ENCODE data around the gene DLGAP4.

The DLGAP4 gene

DNA sequence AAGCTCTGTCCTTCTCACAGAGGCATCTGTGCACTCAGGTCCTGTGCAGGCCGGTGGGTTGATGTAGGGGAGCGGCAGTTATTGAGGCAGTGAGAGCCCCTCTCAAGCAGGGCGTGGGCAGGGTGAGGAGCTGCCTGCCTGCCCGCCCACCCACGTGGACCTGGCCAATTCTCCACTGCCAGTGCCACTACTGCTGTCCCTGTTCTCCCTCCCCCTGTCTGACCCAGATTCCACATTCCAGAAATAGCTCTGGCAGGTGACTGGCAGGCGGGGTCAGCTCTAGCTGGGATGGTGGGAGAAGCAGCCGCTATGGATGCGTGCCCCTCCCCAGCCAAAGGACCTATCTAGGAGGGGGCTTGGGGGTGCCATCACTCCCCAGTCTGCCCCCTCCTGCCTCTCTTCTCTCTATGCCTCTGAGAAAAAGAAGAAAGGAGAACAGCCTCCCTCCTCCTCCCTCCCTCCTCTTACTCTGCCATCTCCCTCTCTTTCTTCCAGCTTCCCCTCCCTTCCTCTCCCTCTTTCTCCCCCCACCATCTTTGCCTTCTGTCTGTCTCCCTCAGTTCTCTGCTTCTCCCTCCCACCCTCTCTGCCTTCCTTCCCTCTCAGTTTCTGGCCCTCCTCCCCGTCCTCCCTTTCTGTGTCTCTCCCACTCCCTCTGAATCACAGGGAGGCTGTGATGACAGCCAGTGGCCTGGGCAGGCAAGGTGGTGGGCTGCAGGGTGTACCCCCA lies 148.7 kb downstream of the DLGAP4 start:
- intact Hi-C loops (cut with DNase I; ENCODE audit: low total_unique reads) = no loop called here
- DNase-seq = peak in 1 of 2 donors; percentile 74
- no peaks in the 10 kb centered on the region for H3K9me3 ChIP-seq
- H3K27ac ChIP-seq = peak overlapping the region; percentile 55 to 64
- no peaks in the 10 kb centered on the region for H3K27me3 ChIP-seq
- H3K36me3 ChIP-seq = no peaks in the 10 kb centered on the region
- peaks cover 0 to 16% (median 13%) of the 10 kb centered on the region in 4 donors for H3K4me1 ChIP-seq
- TF ChIP-seq CTCF (IDR thresholded peaks at IDR 0.05) = no peak
- H3K4me3 ChIP-seq = peak overlapping the region in 1 of 2 donors; percentile 11

DNA sequence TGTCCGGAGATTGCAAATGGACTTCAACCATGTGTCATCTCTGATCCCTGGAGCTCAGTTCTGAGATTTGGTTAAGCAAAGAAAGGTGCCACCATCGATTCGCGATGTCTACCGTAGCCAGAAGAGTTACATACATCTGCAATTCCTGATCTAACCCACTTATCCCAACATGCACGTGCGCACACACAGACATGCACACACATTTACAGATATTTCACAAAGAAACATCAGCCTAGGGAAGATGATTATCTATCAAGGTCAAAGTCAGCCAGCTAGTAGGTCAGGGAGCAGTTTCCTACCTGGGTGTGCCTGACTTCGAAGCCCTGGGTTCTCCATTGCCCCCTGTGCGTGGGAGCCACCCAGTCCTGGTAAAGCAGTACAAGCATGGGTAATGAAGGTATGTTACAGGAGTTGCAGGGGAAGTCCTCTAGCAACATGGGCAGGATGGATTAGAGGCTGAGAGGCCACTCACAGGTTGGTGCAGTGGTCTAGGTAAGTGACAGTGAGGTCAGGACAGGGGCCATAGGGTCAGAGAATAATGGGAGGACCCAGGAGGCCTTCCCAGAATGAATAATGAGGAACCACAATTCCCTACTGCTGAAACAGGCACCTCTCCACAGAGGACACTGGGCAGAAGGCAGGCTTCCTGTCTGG lies 150.0 kb downstream of the DLGAP4 start:
- TF ChIP-seq CTCF (IDR thresholded peaks at IDR 0.05) = no peak
- H3K36me3 ChIP-seq = no peaks in the 10 kb centered on the region
- no peak overlapping the region for H3K27ac ChIP-seq
- intact Hi-C loops (cut with DNase I; ENCODE audit: low total_unique reads) = no loop called here
- DNase-seq = no peak
- H3K27me3 ChIP-seq = no peaks in the 10 kb centered on the region
- no peaks in the 10 kb centered on the region for H3K9me3 ChIP-seq
- peaks cover 0 to 24% (median 20%) of the 10 kb centered on the region in 4 donors for H3K4me1 ChIP-seq
- H3K4me3 ChIP-seq = no peak overlapping the region

GRCh38 chr20:36460648-36461599 lies 154.8 kb downstream of the DLGAP4 start:
- intact Hi-C loops (cut with DNase I; ENCODE audit: low total_unique reads) = no loop called here
- no peaks in the 10 kb centered on the region for H3K9me3 ChIP-seq
- peak overlapping the region; percentile 99 for H3K27ac ChIP-seq
- DNase-seq = peak; percentile 91 to 96
- H3K4me1 ChIP-seq = peaks cover 5 to 48% (median 34%) of the 10 kb centered on the region in 4 donors
- no peaks in the 10 kb centered on the region for H3K36me3 ChIP-seq
- TF ChIP-seq CTCF (IDR thresholded peaks at IDR 0.05) = no peak
- H3K27me3 ChIP-seq = no peaks in the 10 kb centered on the region
- H3K4me3 ChIP-seq = peak overlapping the region; percentile 92 to 97

GRCh38 chr20:36461600-36462439 lies 155.7 kb downstream of the DLGAP4 start:
- peak overlapping the region; percentile 99 for H3K27ac ChIP-seq
- intact Hi-C loops (cut with DNase I; ENCODE audit: low total_unique reads) = loop anchor here (2.0 kb wide), 1 partner anchor 81 kb away; no protein-coding TSS in a partner anchor
- no peaks in the 10 kb centered on the region for H3K36me3 ChIP-seq
- no peak for TF ChIP-seq CTCF (IDR thresholded peaks at IDR 0.05)
- no peaks in the 10 kb centered on the region for H3K27me3 ChIP-seq
- peak; percentile 68 to 86 for DNase-seq
- H3K9me3 ChIP-seq = no peaks in the 10 kb centered on the region
- H3K4me3 ChIP-seq = peak overlapping the region; percentile 92 to 97
- peaks cover 5 to 57% (median 43%) of the 10 kb centered on the region in 4 donors for H3K4me1 ChIP-seq

Measured in tibial artery (tissue), 4 donors.